Measurements from ENCODE around the gene ZSCAN10.
"Not testable (repeated sequence)": the region's sequence is repeated elsewhere in the genome, so short reads cannot be mapped to it uniquely, and the experiment has no call there.

The ZSCAN10 gene

GRCh38 chr16:3098459-3099394, at the start of gene ZSCAN10:
ZSCAN10 (minus strand) TSS chr16:3099294; CDS start chr16:3092937, 6,357 bp downstream.
- no peak for DNase-seq

GRCh38 chr16:3148256-3149192, 49.4 kb upstream of the ZSCAN10 start:
- no peak for DNase-seq

DNA sequence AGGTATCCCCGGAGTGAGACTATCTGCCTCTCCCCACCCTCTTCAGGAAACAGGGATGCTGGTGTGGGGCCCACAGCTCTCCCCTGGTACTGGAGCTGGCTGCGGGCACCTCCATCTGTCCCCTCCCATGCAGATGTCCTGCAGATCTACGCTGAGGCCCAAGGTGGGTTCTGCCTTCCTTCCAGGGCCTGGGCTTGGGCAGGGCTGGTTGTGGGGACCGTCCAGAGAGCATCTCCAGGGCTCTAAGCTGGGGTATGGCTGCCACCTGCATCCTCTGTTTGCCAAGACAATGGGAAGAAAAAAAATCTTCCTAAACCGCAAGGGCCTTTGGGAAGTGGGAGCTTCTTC, 48.6 kb upstream of the ZSCAN10 start:
- DNase-seq, result no peak

DNA sequence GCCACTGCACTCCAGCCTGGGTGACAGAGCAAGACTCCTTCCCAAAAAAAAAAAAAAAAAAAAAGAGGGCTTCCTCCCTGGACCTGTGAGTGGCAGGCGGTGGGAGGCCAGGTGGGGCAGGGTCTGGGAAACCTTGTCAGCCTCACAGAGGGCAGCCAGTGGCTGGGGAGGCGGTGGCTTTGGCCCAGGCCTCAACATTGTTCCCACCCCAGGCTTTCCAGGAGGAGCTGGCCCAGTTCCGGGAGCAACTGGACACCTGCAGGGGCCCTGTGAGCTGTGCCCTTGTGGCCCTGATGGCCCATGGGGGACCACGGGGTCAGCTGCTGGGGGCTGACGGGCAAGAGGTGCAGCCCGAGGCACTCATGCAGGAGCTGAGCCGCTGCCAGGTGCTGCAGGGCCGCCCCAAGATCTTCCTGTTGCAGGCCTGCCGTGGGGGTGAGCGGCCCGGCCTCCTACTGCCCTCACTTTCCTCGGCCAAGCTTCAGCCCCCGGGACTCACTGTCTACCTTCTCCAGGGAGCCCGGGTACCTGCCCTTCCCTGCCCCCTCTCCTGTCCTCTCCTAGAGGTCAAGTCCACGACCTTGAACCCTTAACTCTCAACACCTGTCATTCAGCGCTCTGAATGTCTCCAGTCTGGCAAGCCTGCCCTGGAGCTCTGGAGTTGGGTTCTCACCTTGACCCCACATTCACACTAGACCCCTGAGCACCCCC, 48.1 kb upstream of the ZSCAN10 start:
- no peak for DNase-seq

DNA sequence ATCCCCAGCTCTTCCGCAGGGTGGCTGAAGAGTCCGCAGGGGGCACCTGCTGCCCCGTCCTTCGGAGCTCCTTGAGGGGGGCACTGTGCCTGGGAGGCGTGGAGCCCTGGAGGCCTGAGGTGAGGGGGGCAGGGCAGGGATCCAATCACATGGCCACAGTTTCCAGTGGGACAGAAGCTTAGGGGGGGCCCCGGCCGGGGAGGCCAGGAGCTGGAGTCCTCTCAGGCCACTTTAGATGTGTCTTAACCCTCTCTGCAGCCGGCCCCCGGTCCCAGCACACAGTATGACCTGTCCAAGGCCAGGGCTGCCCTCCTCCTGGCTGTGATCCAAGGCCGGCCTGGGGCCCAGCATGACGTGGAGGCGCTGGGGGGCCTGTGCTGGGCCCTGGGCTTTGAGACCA, 46.6 kb upstream of the ZSCAN10 start:
- DNase-seq, result no peak

- no peak for DNase-seq
Observed at GRCh38 chr16:3145151-3145550, 46.1 kb upstream of the ZSCAN10 start.

DNA sequence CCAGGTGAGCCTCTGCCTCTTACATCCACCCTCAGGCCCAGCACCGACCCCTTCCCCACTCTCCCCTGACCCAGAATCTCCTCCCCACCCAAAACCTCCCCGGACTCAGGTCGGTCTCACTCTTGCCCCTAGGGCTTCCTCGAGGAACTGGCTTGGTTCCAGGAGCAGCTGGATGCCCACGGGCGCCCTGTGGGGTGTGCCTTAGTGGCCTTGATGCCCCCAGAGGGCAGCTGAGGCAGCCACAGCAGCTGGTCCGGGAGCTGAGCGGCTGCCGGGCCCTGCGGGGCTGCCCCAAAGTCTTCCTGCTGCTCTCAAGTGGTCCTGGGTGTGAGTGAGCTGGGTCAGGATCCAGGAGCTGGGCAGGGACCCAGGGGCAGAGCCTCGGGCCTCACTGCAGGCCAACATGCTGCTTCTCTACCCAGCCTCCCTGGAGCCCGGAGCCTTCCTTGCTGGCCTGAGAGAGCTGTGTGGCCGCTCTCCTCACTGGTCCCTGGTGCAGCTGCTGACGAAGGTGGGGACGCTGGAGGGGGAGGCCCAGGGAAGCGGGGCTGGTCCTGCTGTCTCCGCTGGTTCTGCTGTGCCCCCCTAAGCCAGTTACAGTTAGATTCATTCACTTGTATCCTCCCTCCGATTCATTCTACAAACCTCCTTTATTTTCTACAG, 45.4 kb upstream of the ZSCAN10 start:
- DNase-seq, result no peak

DNA sequence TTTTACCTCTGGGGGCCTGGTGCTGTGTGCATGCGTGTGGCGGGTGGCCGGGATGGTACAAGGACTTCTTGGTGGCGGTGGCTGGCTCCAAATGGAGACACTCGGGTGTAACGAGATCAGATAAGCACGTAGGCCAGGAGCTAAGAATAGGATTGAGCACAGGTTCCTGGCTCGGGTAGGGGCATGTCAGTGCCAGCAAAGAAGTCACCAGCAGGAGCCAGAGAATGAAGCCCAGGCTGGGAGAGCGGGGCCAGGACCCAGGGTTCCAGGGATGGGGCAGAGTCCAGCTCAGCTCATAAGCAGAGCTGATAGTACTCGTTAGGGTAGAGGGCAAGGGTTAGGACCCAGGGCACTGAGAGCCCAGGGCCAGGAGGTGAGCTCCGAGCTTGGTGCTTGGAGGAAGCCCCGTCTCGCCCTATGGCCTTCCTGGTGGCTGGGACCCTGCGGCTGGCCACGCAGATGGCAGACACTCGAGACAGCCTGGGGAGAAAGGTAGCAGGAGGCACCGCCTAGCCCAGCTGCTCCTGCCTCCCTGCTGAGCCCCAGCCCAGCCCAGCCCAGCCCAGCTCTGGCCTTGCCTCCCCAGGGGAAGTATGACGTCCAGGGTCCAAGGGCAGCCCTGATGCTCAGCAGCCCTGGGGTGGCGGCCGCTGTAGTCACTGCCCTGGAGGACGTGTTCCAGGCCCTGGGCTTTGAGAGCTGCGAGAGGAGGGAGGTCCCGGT, 44.7 kb upstream of the ZSCAN10 start:
- DNase-seq, result no peak

- DNase-seq, result no peak
Observed at GRCh38 chr16:3143189-3143588, 44.1 kb upstream of the ZSCAN10 start.

DNA sequence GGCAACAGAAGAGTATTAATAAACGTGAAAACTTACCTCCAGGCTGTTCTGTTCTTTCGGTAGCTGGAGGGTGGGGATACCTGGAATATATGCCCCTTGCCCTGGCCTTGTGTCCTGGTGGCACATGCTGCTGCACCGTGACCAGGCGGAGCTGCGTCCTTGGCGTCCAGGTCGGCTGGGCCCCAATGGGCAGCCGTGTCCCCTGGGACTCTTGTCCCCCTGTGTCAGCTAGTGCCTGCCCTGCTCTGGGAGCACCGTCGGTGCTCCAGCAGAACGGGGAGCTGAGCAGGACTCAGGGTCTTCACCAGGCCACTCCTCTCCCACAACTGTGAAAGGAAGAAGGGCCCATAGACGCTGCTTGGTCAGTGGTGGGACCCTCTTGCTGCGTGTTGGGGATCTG, 43.7 kb upstream of the ZSCAN10 start:
- DNase-seq, result no peak

GRCh38 chr16:3142327-3142726, 43.2 kb upstream of the ZSCAN10 start:
- no peak for DNase-seq

DNA sequence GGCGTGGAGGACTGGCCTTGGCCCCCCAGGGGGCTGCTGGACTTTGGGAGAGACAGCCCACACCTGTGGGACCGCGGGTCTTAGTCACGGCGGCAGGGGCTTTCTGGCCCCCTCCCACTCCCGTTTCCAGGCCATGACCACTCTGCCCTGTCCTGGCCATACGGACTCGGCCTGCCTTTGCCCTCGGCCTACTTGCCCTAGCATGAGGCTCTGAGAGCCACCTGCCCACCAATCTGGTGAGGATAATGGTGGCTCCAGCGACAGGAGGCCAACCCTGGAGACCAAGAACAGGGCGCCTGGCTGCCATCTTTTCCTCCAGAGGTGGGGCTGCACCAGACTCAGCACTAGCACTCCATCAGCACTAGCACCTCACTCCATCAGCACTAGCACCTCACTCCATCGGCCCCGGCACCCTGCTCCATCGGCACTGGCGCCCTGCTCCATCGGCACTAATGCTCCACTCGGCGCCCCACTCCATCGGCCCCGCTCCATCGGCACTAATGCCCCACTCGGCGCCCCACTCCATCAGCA, 42.8 kb upstream of the ZSCAN10 start:
- DNase-seq, result no peak

DNA sequence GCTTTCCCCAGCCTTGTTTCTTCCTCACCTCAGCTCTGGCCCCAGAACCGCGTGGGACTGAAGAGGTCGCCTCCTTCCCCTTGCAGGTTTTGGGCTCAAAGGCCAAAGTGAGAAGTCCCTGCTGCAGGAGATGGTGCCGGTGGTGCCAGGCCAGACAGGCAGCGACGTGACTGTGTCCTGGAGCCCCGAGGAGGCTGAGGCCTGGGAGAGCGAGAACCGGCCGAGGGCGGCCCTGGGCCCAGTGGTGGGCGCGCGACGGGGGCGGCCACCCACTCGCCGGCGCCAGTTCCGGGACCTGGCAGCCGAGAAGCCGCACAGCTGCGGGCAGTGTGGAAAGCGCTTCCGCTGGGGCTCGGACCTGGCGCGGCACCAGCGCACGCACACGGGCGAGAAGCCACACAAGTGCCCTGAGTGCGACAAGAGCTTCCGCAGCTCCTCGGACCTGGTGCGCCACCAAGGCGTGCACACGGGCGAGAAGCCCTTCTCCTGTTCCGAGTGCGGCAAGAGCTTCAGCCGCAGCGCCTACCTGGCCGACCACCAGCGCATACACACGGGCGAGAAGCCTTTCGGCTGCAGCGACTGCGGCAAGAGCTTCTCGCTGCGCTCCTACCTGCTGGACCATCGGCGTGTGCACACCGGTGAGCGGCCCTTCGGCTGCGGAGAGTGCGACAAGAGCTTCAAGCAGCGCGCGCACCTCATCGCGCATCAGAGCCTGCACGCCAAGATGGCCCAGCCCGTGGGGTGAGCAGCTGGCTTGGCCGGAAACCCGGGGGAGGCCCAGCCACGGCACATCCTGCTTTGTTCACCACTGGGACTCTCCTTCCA, 41.7 kb upstream of the ZSCAN10 start:
- no peak for DNase-seq

GRCh38 chr16:3139561-3139960, 40.5 kb upstream of the ZSCAN10 start:
- DNase-seq, result not testable (repeated sequence)

DNA sequence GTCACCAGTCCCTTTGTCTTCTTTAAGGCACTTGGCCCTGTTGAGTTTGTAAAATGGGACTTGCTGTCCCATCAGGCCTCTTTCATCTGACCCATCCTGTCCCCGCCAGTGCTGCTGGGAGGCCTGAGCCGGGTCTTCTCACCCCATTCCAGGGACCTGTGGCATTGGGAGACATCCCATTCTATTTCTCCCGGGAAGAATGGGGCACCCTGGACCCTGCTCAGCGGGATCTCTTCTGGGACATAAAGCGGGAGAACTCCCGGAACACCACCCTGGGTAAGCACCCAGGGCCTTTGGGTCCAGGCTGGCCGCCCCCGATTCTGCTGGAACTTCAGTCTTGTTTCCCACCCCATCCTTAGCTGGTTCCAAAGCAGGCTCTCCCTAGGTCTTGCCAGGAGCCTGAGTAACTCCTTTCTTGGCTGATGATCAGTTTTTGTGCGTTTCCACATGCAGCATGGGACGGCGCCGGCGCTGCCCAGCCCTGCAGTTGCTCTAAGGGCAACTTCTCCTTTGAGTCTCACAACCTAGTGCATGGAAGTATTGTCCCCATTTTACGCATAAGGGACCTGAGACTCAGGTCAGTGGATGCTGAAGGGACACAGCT, 39.8 kb upstream of the ZSCAN10 start:
- DNase-seq, result no peak

- no peak for DNase-seq
Observed at GRCh38 chr16:3138342-3138741, 39.2 kb upstream of the ZSCAN10 start.

GRCh38 chr16:3137267-3137666, 38.2 kb upstream of the ZSCAN10 start:
- no peak for DNase-seq

GRCh38 chr16:3135126-3135715, 36.1 kb upstream of the ZSCAN10 start:
- no peak for DNase-seq

GRCh38 chr16:3134338-3135125, 35.4 kb upstream of the ZSCAN10 start, which contains the start of gene ZNF213:
ZNF213 (plus strand) TSS chr16:3135029; CDS start chr16:3137281, 2,252 bp downstream.
- peak; percentile 97 for DNase-seq
